HG03378 (cell line): ENCODE results near the gene ZNF521.

ENCODE experiments used
- ATAC-seq: cut with Tn5 transposase; IDR thresholded peaks from one replicate; pipeline ENCODE4 v1.9.1; 2021; ENCODE audit warnings: mild to moderate bottlenecking, moderate library complexity; ENCODE audit not compliant: unreplicated experiment

The ZNF521 gene

GRCh38 chr18:25136416-25137196, 215.4 kb downstream of the ZNF521 start:
- no peak for ATAC-seq

GRCh38 chr18:25134861-25135260, 217.1 kb downstream of the ZNF521 start:
- no peak for ATAC-seq

DNA sequence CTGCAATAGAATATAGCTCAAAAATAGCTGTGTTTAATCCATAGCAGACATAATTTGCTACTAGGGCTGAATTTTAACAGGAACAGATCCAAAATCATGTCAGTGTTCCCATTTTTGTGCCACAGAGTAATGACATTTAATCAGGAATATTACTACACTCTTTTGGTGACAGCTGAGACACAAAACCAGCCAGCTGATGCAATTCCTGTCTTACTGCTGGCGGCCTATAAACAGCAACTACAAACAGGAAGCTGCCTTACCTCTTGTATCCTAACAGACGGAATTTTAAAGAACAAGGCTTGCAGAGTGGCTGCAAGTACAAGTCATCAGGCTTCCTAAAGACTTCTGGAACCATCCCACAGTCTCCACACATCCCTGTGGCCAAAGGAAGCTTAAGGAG, 218.1 kb downstream of the ZNF521 start:
- ATAC-seq: no peak

- ATAC-seq: no peak
Observed at GRCh38 chr18:25132786-25133496, 219.0 kb downstream of the ZNF521 start.

DNA sequence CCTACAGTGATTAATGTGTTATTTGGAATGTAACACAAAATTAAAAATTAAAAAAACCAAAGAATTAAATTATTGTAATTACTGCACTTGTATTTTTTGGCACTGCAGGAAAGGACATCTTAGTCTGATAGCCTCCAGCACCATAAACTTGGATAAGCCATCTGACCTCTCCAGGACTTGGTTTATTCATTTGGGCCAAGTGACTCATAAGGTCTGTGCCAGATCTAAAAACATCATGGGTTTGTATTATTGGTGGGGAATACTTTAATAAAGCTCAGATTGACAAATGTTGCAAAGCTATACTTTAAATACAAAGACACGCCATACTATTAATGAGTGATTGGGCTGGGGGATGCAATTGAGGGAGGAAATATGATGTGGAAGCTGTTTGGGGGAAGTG, 225.2 kb downstream of the ZNF521 start:
- no peak for ATAC-seq

DNA sequence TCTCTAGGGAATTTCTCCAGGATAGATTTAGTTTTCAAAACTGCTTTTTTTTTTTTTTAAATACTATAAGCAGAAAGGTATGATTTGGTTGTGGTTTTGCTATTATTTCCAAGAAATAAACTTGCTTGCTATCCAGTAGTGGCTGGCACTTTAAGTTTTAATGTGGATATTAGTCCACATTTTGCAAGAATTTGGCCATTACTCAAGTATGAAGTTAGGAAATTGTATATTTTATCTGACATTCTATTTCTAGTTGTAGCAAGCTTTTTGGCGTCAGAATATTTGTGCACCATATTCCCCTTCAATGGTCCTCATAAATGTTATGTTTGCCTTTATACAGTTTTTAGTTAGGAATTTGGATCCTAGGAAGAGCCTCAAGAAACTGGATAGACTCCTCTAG, 226.3 kb downstream of the ZNF521 start:
- ATAC-seq: no peak

DNA sequence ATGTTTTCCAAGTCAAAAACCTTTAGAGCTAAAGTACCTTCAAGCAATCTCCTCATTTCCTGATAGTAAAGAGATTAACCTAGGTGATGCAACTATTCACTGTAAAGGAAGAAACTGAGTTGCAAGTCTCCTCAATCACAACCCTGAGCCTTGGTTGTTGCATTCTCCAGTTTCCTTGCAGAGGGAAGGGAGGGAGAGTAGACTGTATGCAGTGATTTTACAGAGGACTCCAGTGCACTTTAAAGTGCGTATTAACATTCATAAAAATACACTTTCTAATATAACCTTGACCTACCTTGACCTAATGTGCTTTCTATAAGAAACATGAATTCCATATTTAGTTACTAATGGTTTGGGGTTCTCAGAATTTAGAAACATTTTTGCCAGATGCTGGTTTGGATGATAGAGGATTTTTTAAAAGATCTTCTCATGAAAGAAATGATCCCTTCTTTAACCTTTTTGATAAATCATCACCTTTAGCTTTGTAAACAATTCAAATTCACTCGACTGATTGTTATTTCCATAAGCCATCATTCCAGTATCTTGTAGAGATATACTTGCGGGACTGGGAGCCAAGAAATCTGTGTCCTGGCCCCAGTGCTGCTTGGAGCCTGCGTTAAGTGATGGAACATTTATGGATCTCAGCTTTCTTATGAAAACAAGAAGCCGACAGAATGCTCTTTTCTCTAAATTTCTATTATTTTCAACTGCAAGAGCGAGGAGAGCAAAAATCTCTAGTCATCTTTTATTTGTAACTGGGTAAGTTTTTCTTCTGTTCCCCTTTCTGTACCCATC, 228.3 kb downstream of the ZNF521 start:
- no peak for ATAC-seq

DNA sequence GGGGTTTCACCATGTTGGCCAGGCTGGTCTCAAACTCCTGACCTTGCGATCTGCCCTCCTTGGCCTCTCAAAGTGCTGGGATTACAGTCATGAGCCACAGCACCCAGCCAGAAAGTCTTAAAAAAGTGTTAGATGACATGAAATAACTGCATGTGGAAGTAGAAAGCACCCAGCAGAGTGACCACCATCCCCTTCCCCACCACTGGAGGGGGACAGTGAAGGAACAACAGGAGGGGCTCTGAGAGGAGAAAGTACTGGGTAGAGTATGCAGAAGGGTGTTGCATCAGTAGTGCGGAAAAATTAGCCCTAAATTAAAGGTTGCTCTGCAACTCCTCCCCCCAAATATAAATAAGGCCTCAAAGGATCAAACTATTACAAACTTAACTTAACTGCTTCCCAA, 230.5 kb downstream of the ZNF521 start:
- ATAC-seq: no peak

DNA sequence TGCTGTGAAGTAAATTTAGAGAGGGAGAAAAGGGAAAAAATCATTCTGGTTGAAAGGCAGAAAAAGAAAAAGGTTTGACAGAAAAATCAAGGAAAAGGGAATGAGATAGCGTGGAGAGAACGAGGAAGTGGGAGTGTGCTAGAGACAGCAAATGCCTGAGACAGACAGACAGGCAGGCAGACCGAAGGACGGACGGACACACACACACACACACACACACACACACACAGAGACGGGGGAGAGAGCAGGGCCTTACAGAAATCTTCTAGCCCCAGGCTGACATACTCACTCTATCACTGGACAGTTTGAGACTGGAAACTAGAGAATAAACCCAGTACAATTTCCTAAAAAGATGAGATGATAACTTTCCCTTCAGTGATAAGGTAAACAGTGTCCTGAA, 238.4 kb downstream of the ZNF521 start:
- ATAC-seq: no peak

DNA sequence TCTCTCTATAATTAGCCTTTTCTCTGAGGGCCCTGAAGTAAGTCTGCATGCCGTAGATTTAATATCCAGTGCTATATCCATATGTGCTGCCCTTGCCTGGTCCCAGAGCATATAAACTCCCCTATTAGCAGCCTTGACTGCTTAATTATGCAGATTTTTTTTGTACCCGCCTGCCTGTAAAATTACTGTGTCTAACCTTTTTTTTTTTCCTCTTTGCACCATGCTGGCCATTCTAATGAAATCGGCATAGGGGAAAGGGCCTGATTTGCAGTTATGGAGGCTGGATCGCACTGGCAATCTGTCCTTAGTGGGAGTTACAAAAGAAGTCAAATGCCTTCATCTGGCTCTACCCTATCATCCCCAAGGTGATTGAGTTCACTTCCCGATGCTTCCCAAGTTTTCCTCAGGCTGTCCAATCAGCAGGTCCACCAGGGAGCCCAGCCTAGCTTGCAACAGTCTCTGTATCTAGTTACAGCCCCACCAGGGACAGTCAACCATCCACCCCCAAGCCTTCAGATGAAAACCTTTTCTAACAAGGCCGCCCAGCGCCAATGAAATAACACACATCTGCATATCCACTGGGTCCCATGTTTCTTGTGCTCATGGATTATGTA, 239.0 kb downstream of the ZNF521 start:
- no peak for ATAC-seq

- no peak for ATAC-seq
Observed at GRCh38 chr18:25111377-25112288, 240.3 kb downstream of the ZNF521 start.

- ATAC-seq: no peak
Observed at GRCh38 chr18:25109484-25109883, 242.5 kb downstream of the ZNF521 start.

- ATAC-seq: no peak
Observed at GRCh38 chr18:25103468-25104155, 248.4 kb downstream of the ZNF521 start.

GRCh38 chr18:25102662-25103061, 249.3 kb downstream of the ZNF521 start:
- ATAC-seq: no peak

GRCh38 chr18:25100418-25100817, 251.5 kb downstream of the ZNF521 start:
- ATAC-seq: no peak

DNA sequence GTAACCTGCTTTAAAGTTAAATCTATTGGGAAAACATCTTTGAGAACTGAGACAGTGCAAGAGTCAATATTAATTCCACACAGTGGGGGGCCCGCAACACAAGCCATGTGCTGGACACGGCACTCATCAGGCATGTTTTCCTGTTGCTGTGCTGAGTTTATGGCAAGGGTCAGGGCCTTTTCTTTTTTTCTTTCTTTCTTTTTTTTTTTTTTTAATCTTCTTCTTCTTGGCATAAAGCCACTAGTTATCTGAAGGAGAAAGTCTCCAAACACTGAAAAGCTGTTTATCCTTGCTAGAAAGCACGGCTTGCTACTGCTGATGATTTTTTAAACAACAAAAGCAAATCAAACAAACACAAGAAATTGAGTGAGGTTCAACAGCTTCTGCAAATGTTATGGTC, 252.1 kb downstream of the ZNF521 start:
- ATAC-seq: no peak

GRCh38 chr18:25097569-25098056, 254.4 kb downstream of the ZNF521 start:
- no peak for ATAC-seq

- no peak for ATAC-seq
Observed at GRCh38 chr18:25097057-25097456, 254.9 kb downstream of the ZNF521 start.

- no peak for ATAC-seq
Observed at GRCh38 chr18:25093141-25093540, 258.8 kb downstream of the ZNF521 start.
